K562 (cell line): ENCODE data around the gene SUMF2. TPM values are rescaled to one million over a fixed set of nuclear protein-coding genes. Genes with fewer than 3 reads are reported as not detected.

Experiments used
- CHD1 ChIP-seq: fragments of 200-600 bp; sonication (generic); IDR thresholded peaks from one replicate; pipeline ENCODE4 v1.6.1; 2012; ENCODE audit warnings: mild to moderate bottlenecking, moderate library complexity, low read length, inconsistent platforms
- CHD4 ChIP-seq: fragments of 200-600 bp; sonication (generic); IDR thresholded peaks from 3 replicates; pipeline ENCODE4 v1.6.1; 2012; ENCODE audit warnings: low read depth, mild to moderate bottlenecking, mixed read lengths, low read length, inconsistent platforms; ENCODE audit not compliant: insufficient read depth, insufficient replicate concordance, poor library complexity, severe bottlenecking
- HNRNPL ChIP-seq: fragments of 200-400 bp; formaldehyde crosslinking; IDR thresholded peaks from 2 replicates; pipeline ENCODE4 v1.6.1; 2017; ENCODE audit warnings: low read depth, mild to moderate bottlenecking, low read length
- ILF3 ChIP-seq: fragments of 450-650 bp; IDR thresholded peaks from 2 replicates; pipeline ENCODE4 v1.6.1; 2018; ENCODE audit warnings: antibody characterized with exemption, mild to moderate bottlenecking, moderate library complexity, borderline replicate concordance
- LCOR ChIP-seq: sonication (generic); formaldehyde crosslinking; IDR thresholded peaks from 2 replicates; pipeline ENCODE4 v1.8.0; 2022; ENCODE audit warnings: mild to moderate bottlenecking, missing genetic modification reagents
- POLR2A ChIP-seq: fragments of 450-650 bp; conservative IDR thresholded peaks from 2 replicates; pipeline ENCODE4 v1.6.1; 2016
- SIN3B ChIP-seq: fragments of 450-650 bp; IDR thresholded peaks from 2 replicates; pipeline ENCODE4 v1.6.1; 2017; ENCODE audit warnings: low read depth, mild to moderate bottlenecking, moderate library complexity
- SRSF9 ChIP-seq: fragments of 200-400 bp; formaldehyde crosslinking; IDR thresholded peaks from 2 replicates; pipeline ENCODE4 v1.6.1; 2017; ENCODE audit warnings: low read depth, low read length, borderline replicate concordance
- TCF3 ChIP-seq: sonication (generic); formaldehyde crosslinking; IDR thresholded peaks from 2 replicates; pipeline ENCODE4 v1.4.0; 2020; ENCODE audit warnings: mild to moderate bottlenecking, missing genetic modification reagents
- XRCC5 ChIP-seq: fragments of 200-400 bp; formaldehyde crosslinking; IDR thresholded peaks from 2 replicates; pipeline ENCODE4 v1.6.1; 2017; ENCODE audit warnings: low read depth, mild to moderate bottlenecking, low read length
- ZC3H11A ChIP-seq: IDR thresholded peaks from 2 replicates; pipeline ENCODE4 v1.6.1; 2012; ENCODE audit warnings: low read depth, low read length, improper control_type of control experiment
- ZNF431 ChIP-seq: sonication (generic); formaldehyde crosslinking; IDR thresholded peaks from 2 replicates; pipeline ENCODE4 v1.8.0; 2022; ENCODE audit warnings: mild to moderate bottlenecking, missing genetic modification reagents
- ZNF57 ChIP-seq: fragments of 450-650 bp; formaldehyde crosslinking; IDR thresholded peaks from 2 replicates; pipeline ENCODE4 v1.4.0; 2020; ENCODE audit warnings: mild to moderate bottlenecking, moderate library complexity
- polyA plus RNA-seq, 8 experiments: library from polyadenylated mRNA; depleted of rRNA in 4 of 8; stranded (reverse) in 5 of 8; unstranded in 3 of 8; fragments of >200 nt; fragmentation: Nextera tagmentation in 2 of 8; fragmentation: Illumina TruSeq in 1 of 8; extraction: Ambion mirVana in 2 of 8; extraction: Trizol in 1 of 8; gene quantifications; 2 replicates each; pipeline versions ENCODE4 v1.2.1 to v1.2.3, GENCODE V29; 2011 to 2014; ENCODE audit warnings: inconsistent platforms in 1 of 8, missing spikeins in 1 of 8
- total RNA-seq, 7 experiments: library from RNA; depleted of rRNA in 6 of 7; stranded (reverse); fragments of >200 nt in 6 of 7; fragmentation: Illumina TruSeq in 2 of 7; extraction: Trizol in 2 of 7; gene quantifications; 2 replicates each; pipeline versions ENCODE4 v1.2.1 to v1.2.3, GENCODE V29; 2011 to 2021; ENCODE audit warnings: low replicate concordance in 1 of 7
- TF ChIP-seq, protein P1 (sequence below): fragments of 150-350 bp; IDR thresholded peaks from 2 replicates; pipeline ENCODE4 v1.6.1; 2014; ENCODE audit warnings: low read depth, mild to moderate bottlenecking, low read length, borderline replicate concordance
- TF ChIP-seq, protein P2 (sequence below): sonication (generic); IDR thresholded peaks from 2 replicates; pipeline ENCODE4 v1.6.1; 2016
- TF ChIP-seq, protein P3 (sequence below): fragments of 450-650 bp; IDR thresholded peaks from 2 replicates; pipeline ENCODE4 v1.6.1; 2018; ENCODE audit warnings: mild to moderate bottlenecking, low read depth; ENCODE audit not compliant: partially characterized antibody
- TF ChIP-seq, protein P4 (sequence below), 2 experiments: fragments of 250-450 bp in 1 of 2; fragments of 450-650 bp in 1 of 2; sonication (Bioruptor Pico) in 1 of 2; IDR thresholded peaks; 2 replicates each; pipeline versions ENCODE4 v1.6.1 to v1.8.0; 2016 to 2021; ENCODE audit warnings: mild to moderate bottlenecking in 2 of 2, moderate library complexity in 2 of 2, missing compliant biosample characterization in 1 of 2, missing genetic modification characterization in 1 of 2
- TF ChIP-seq, protein P5 (sequence below): sonication (generic); formaldehyde crosslinking; IDR thresholded peaks from 2 replicates; pipeline ENCODE4 v1.8.0; 2022; ENCODE audit warnings: mild to moderate bottlenecking, low read depth, missing genetic modification reagents
- TF ChIP-seq, protein P6 (sequence below): sonication (generic); formaldehyde crosslinking; IDR thresholded peaks from 2 replicates; pipeline ENCODE4 v1.8.0; 2022; ENCODE audit warnings: missing genetic modification reagents, mild to moderate bottlenecking, moderate library complexity, borderline replicate concordance

Gene SUMF2
- total and polyA plus RNA-seq, 9 of the 15 experiments (the other 6 are each of a cell fraction or from before 2014, with no cell fraction given) = 39.0 to 113 (median 67.7) TPM

DNA sequence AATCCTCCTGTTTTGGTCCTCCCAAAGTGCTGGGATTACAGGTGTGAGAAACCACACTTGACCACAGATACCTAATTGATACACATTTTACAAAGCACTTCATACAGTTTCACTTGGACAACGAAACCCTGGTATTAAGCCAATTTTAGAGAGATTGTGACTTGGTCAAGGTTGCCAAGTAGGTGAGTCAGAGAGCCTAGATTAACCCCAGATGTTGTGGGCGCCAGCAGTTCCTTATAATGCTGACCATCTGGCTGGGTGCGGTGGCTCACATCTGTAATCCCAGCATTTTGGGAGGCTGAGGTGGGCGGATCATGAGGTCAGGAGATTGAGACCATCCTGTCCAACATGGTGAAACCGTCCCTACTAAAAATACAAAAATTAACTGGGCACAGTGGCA lies 33.6 kb downstream of the SUMF2 start (continued):
- TF ChIP-seq, protein P1, sequence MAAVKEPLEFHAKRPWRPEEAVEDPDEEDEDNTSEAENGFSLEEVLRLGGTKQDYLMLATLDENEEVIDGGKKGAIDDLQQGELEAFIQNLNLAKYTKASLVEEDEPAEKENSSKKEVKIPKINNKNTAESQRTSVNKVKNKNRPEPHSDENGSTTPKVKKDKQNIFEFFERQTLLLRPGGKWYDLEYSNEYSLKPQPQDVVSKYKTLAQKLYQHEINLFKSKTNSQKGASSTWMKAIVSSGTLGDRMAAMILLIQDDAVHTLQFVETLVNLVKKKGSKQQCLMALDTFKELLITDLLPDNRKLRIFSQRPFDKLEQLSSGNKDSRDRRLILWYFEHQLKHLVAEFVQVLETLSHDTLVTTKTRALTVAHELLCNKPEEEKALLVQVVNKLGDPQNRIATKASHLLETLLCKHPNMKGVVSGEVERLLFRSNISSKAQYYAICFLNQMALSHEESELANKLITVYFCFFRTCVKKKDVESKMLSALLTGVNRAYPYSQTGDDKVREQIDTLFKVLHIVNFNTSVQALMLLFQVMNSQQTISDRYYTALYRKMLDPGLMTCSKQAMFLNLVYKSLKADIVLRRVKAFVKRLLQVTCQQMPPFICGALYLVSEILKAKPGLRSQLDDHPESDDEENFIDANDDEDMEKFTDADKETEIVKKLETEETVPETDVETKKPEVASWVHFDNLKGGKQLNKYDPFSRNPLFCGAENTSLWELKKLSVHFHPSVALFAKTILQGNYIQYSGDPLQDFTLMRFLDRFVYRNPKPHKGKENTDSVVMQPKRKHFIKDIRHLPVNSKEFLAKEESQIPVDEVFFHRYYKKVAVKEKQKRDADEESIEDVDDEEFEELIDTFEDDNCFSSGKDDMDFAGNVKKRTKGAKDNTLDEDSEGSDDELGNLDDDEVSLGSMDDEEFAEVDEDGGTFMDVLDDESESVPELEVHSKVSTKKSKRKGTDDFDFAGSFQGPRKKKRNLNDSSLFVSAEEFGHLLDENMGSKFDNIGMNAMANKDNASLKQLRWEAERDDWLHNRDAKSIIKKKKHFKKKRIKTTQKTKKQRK = no peak
- TF ChIP-seq ZC3H11A (no peak), TCF3 (CRISPR knock-in tag) (peak; percentile 45; the same call in 1 of the 2 replicates), CHD4 (no peak), HNRNPL (no peak), ZNF431 (no peak), POLR2A (peak; percentile 17; the same call in 1 of the 2 replicates), ZNF57 (CRISPR knock-in tag) (no peak), XRCC5 (no peak), SRSF9 (no peak), SIN3B (no peak), CHD1 (no peak), LCOR (peak; percentile 90), ILF3 (no peak)
- TF ChIP-seq, protein P2, sequence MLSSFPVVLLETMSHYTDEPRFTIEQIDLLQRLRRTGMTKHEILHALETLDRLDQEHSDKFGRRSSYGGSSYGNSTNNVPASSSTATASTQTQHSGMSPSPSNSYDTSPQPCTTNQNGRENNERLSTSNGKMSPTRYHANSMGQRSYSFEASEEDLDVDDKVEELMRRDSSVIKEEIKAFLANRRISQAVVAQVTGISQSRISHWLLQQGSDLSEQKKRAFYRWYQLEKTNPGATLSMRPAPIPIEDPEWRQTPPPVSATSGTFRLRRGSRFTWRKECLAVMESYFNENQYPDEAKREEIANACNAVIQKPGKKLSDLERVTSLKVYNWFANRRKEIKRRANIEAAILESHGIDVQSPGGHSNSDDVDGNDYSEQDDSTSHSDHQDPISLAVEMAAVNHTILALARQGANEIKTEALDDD = peak; percentile 47; the same call in 1 of the 2 replicates
- TF ChIP-seq, protein P3, sequence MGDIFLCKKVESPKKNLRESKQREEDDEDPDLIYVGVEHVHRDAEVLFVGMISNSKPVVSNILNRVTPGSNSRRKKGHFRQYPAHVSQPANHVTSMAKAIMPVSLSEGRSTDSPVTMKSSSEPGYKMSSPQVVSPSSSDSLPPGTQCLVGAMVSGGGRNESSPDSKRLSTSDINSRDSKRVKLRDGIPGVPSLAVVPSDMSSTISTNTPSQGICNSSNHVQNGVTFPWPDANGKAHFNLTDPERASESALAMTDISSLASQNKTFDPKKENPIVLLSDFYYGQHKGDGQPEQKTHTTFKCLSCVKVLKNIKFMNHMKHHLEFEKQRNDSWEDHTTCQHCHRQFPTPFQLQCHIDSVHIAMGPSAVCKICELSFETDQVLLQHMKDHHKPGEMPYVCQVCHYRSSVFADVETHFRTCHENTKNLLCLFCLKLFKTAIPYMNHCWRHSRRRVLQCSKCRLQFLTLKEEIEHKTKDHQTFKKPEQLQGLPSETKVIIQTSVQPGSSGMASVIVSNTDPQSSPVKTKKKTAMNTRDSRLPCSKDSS = no peak
- TF ChIP-seq, protein P4, sequence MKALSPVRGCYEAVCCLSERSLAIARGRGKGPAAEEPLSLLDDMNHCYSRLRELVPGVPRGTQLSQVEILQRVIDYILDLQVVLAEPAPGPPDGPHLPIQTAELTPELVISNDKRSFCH (CRISPR knock-in tag; IDR thresholded peaks at IDR 0.05) = no peak
- TF ChIP-seq, protein P4 (tag; IDR thresholded peaks at IDR 0.05) = no peak
- TF ChIP-seq, protein P5, sequence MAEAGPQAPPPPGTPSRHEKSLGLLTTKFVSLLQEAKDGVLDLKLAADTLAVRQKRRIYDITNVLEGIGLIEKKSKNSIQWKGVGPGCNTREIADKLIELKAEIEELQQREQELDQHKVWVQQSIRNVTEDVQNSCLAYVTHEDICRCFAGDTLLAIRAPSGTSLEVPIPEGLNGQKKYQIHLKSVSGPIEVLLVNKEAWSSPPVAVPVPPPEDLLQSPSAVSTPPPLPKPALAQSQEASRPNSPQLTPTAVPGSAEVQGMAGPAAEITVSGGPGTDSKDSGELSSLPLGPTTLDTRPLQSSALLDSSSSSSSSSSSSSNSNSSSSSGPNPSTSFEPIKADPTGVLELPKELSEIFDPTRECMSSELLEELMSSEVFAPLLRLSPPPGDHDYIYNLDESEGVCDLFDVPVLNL (CRISPR knock-in tag) = no peak
- TF ChIP-seq, protein P6, sequence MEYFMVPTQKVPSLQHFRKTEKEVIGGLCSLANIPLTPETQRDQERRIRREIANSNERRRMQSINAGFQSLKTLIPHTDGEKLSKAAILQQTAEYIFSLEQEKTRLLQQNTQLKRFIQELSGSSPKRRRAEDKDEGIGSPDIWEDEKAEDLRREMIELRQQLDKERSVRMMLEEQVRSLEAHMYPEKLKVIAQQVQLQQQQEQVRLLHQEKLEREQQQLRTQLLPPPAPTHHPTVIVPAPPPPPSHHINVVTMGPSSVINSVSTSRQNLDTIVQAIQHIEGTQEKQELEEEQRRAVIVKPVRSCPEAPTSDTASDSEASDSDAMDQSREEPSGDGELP (CRISPR knock-in tag) = peak; percentile 54; the same call in 1 of the 2 replicates
